GM12892 (cell line): Measurements from ENCODE around the gene PAX2.

Experiments used
- POLR2A ChIP-seq: IDR thresholded peaks from 2 replicates; pipeline ENCODE4 v1.6.1; 2011; ENCODE audit warnings: low read depth, low read length, control low read depth
- POLR2AphosphoS5 ChIP-seq: IDR thresholded peaks from 2 replicates; pipeline ENCODE4 v1.6.1; 2011; ENCODE audit warnings: low read depth, low read length, control low read depth
- TAF1 ChIP-seq: IDR thresholded peaks from 2 replicates; pipeline ENCODE4 v1.6.1; 2011; ENCODE audit warnings: low read depth, mild to moderate bottlenecking, control low read depth, low read length, borderline replicate concordance

GRCh38 chr10:100816671-100817070, 71.3 kb downstream of the PAX2 start:
- TF ChIP-seq POLR2AphosphoS5 (no peak), POLR2A (no peak), TAF1 (no peak)
